SH-SY5Y (cell line): ENCODE measurements around the gene RNASE8.

Experiments
- GATA2 ChIP-seq: IDR thresholded peaks from 2 replicates; pipeline ENCODE4 v1.6.1; 2011; ENCODE audit warnings: mild to moderate bottlenecking, low read depth, low read length
- GATA3 ChIP-seq: IDR thresholded peaks from 2 replicates; pipeline ENCODE4 v1.6.1; 2011; ENCODE audit warnings: low read depth, mild to moderate bottlenecking, low read length, moderate library complexity

RNASE8 gene

GRCh38 chr14:21070610-21071224, 13.1 kb downstream of the RNASE8 start:
- no peak for TF ChIP-seq GATA2
- no peak for TF ChIP-seq GATA3

GRCh38 chr14:21071225-21072030, 13.8 kb downstream of the RNASE8 start:
- TF ChIP-seq GATA3 (no peak), GATA2 (no peak)

GRCh38 chr14:21072031-21072473, 14.4 kb downstream of the RNASE8 start:
- TF ChIP-seq GATA3 (no peak), GATA2 (no peak)

- TF ChIP-seq GATA2 = no peak
- no peak for TF ChIP-seq GATA3
These were observed 15.2 kb downstream of the RNASE8 start for GRCh38 chr14:21072781-21073339.

GRCh38 chr14:21073921-21074320, 16.3 kb downstream of the RNASE8 start:
- no peak for TF ChIP-seq GATA2
- no peak for TF ChIP-seq GATA3

- TF ChIP-seq GATA2 (no peak), GATA3 (no peak)
These were observed 17.0 kb downstream of the RNASE8 start for GRCh38 chr14:21074398-21075272.

GRCh38 chr14:21075719-21076437, 18.3 kb downstream of the RNASE8 start:
- TF ChIP-seq GATA3 (no peak), GATA2 (no peak)

GRCh38 chr14:21077672-21078071, 20.1 kb downstream of the RNASE8 start:
- no peak for TF ChIP-seq GATA3
- TF ChIP-seq GATA2 = no peak

- TF ChIP-seq GATA3 (no peak), GATA2 (no peak)
These were observed 20.7 kb downstream of the RNASE8 start for GRCh38 chr14:21078287-21078686.

- TF ChIP-seq GATA2 (no peak), GATA3 (no peak)
These were observed 21.1 kb downstream of the RNASE8 start for GRCh38 chr14:21078726-21079125.

- TF ChIP-seq GATA2 (no peak), GATA3 (no peak)
These were observed 24.0 kb downstream of the RNASE8 start for GRCh38 chr14:21081521-21082142.

- TF ChIP-seq GATA2 (no peak), GATA3 (no peak)
These were observed 26.1 kb downstream of the RNASE8 start for GRCh38 chr14:21083565-21084325.

- TF ChIP-seq GATA2 (no peak), GATA3 (no peak)
These were observed 26.8 kb downstream of the RNASE8 start for GRCh38 chr14:21084396-21084795.
